ENCODE results near the gene SMC1A.

GRCh38 chrX:53337101-53337500, 85.4 kb downstream of the SMC1A start:
- TF ChIP-seq POLR2A (IDR thresholded peaks at IDR 0.05; ENCODE audit: low read depth, low read length) = no peak
- TF ChIP-seq TAF1 (IDR thresholded peaks at IDR 0.05; ENCODE audit: low read depth, low read length) = no peak
- TF ChIP-seq POLR2AphosphoS5 (IDR thresholded peaks at IDR 0.05; ENCODE audit: low read depth, low read length) = no peak
